Duodenal mucosa (tissue), 2 donors: Measurements from ENCODE around the gene LYRM2.
A peak's percentile ranks its signal among the peaks of the same experiment; 100 is the strongest.
"Not testable (repeated sequence)": the region's sequence is repeated elsewhere in the genome, so short reads cannot be mapped to it uniquely, and the experiment has no call there.

Source experiments
- H3K27ac ChIP-seq: one replicate; pipeline ENCODE4 v1.7.0; 2013; ENCODE audit warnings: low read depth, low read length
- H3K27me3 ChIP-seq, 2 donors: one replicate each; pipeline ENCODE4 v1.7.0; 2013; ENCODE audit warnings: low read length in 2 of 2, control low read depth in 1 of 2; ENCODE audit not compliant: insufficient read depth in 2 of 2, control insufficient read depth in 1 of 2
- H3K36me3 ChIP-seq, 2 donors: one replicate each; pipeline ENCODE4 v1.7.0; 2013; ENCODE audit warnings: low read length in 2 of 2, control low read depth in 1 of 2; ENCODE audit not compliant: insufficient read depth in 2 of 2, control insufficient read depth in 1 of 2
- H3K4me1 ChIP-seq, 2 donors: one replicate each; pipeline ENCODE4 v1.7.0; 2013; ENCODE audit warnings: low read length in 2 of 2, control low read depth in 1 of 2; ENCODE audit not compliant: insufficient read depth in 2 of 2, control insufficient read depth in 1 of 2
- H3K4me3 ChIP-seq, 2 donors: one replicate each; pipeline ENCODE4 v1.7.0; 2013; ENCODE audit warnings: low read length in 2 of 2, low read depth in 1 of 2
- H3K9ac ChIP-seq, 2 donors: one replicate each; pipeline ENCODE4 v1.7.0; 2013; ENCODE audit warnings: low read length in 2 of 2, low read depth in 1 of 2
- H3K9me3 ChIP-seq, 2 donors: one replicate each; pipeline ENCODE4 v1.7.0; 2013; ENCODE audit warnings: low read length in 2 of 2, control low read depth in 1 of 2; ENCODE audit not compliant: control insufficient read depth in 1 of 2

LYRM2 gene

DNA sequence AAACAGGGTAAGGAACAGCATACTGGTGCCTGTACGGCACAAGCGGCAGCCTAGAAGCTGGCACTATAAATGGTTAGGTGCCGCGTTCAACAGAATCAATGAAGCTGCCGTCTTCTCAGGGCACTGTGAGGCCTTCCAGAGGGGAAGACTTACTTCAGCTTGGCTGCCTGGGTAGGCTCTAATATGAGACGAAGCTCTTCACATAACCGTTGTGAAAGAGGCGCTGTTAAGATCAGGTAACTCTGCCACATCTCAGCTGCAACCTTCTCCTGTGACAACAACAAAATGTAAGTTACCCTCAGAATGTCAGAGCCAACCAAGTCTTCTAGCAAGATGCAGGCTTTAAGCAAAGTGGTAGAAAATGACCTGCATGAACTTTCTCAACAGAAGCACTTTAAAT is 12.0 kb upstream of the LYRM2 start:
- Histone ChIP-seq H3K36me3 (peaks cover 28 to 76% of the 10 kb centered on the region in 2 donors), H3K27me3 (no peaks in the 10 kb centered on the region), H3K27ac (no peak overlapping the region), H3K4me3 (no peak overlapping the region), H3K4me1 (no peaks in the 10 kb centered on the region), H3K9ac (no peak overlapping the region), H3K9me3 (no peaks in the 10 kb centered on the region)

DNA sequence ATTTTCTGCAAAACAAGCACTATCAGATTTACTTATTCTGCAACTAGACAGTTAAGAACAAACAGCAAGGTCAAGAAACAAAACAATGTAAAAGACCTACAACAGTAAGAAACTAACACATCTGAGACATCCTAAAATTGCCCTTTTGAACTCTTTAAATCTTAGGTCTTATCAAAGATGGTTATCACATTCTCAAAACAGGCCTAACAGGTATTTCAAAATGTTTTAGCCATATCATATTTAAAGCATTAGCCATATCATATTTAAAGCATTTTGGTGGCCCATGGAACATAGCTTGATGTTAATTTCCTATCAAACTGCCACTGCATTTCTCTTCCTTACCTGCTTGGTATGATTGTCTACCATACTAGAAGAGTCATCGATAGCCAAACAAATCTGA is 11.1 kb upstream of the LYRM2 start:
- no peaks in the 10 kb centered on the region for H3K27me3 ChIP-seq
- peaks cover 25 to 74% of the 10 kb centered on the region in 2 donors for H3K36me3 ChIP-seq
- no peaks in the 10 kb centered on the region for H3K4me1 ChIP-seq
- no peaks in the 10 kb centered on the region for H3K9me3 ChIP-seq
- no peak overlapping the region for H3K27ac ChIP-seq
- H3K9ac ChIP-seq = no peak overlapping the region
- no peak overlapping the region for H3K4me3 ChIP-seq

DNA sequence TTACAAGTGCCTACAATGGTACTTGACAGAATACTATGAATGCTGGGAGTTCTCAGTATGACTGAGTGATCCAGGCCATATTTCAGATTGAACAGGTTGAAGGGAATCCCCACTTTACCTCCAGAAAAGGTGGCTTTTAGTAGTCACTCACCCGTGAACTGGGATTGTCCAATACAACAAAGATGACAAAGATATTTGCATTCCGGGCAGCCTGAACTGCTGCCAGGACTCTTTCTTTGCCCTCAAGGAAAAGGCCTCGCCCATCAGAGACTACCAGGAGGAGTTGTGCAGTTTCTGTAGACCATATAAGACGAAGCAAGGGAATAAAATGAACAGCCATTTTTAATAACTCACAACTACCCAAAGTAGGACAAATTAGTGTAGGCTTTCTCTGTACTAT is 6.3 kb upstream of the LYRM2 start:
- no peaks in the 10 kb centered on the region for H3K27me3 ChIP-seq
- no peak overlapping the region for H3K27ac ChIP-seq
- H3K4me1 ChIP-seq = no peaks in the 10 kb centered on the region
- H3K4me3 ChIP-seq = no peak overlapping the region
- peaks cover 25 to 61% of the 10 kb centered on the region in 2 donors for H3K36me3 ChIP-seq
- no peaks in the 10 kb centered on the region for H3K9me3 ChIP-seq
- no peak overlapping the region for H3K9ac ChIP-seq

DNA sequence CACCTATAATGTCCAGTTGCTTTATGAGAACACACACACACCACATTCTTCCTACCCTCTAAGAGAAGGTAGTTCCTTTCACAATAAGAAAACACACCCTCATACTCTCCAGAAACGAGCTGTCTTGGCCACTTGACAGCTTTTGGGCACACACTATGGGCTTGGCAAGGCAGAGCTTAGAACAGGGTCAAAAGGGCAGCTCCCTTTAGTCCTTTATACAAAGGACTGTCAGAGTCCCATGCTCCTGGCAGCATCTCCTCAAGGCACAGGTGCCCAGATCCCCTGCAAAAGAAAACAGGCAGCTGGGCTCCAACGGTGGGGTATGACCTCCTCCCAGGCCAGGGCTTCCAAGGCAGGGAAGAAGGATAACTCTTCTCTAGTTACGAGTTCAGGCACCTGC is 4.9 kb upstream of the LYRM2 start:
- peaks cover 16 to 49% of the 10 kb centered on the region in 2 donors for H3K36me3 ChIP-seq
- no peak overlapping the region for H3K4me3 ChIP-seq
- peaks cover 8 to 9% of the 10 kb centered on the region in 2 donors for H3K4me1 ChIP-seq
- no peaks in the 10 kb centered on the region for H3K27me3 ChIP-seq
- H3K27ac ChIP-seq = no peak overlapping the region
- no peak overlapping the region for H3K9ac ChIP-seq
- H3K9me3 ChIP-seq = no peaks in the 10 kb centered on the region

DNA sequence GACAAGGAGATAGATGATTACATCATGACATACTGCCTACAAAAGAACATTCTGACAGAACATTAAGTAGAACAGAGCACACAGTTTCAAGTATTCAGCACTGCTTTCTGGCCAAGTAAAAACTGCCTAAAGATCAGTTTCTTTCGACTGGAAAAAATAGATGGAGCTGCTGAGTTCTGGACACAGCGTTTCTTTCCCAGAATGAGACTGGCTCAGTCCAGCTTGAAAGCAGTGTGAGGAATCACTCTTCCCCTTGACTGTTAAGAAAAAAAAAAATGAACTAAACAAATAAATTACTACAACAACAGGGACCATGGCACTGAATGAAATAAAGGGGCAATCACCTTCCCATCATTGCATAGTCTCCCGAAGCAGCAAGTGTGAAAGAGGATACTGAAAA is 4.4 kb upstream of the LYRM2 start:
- peaks cover 9 to 11% of the 10 kb centered on the region in 2 donors for H3K4me1 ChIP-seq
- H3K9me3 ChIP-seq = no peaks in the 10 kb centered on the region
- H3K4me3 ChIP-seq = no peak overlapping the region
- H3K36me3 ChIP-seq = peaks cover 16 to 46% of the 10 kb centered on the region in 2 donors
- H3K27ac ChIP-seq = no peak overlapping the region
- no peak overlapping the region for H3K9ac ChIP-seq
- H3K27me3 ChIP-seq = no peaks in the 10 kb centered on the region

DNA sequence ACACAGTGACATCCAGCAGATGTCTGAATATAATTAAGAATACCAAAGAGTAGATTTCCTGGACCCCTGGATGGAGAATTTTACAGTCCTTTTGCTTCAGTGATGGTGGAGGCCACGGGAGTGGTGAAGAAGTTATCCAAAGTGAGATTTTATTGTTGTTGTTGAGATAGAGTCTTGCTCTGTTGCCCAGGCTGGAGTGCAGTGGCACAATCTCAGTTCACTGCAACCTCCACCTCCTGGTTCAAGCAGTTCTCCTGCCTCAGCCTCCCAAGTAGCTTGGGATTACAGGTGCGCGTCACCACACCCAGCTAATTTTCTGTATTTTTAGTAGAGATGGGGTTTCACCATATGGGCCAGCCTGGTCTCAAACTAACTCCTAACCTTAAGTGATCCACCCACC is 3.0 kb upstream of the LYRM2 start:
- Histone ChIP-seq H3K4me1 (peaks cover 13 to 16% of the 10 kb centered on the region in 2 donors), H3K36me3 (peaks cover 16 to 37% of the 10 kb centered on the region in 2 donors)
- H3K4me3 ChIP-seq, H3K9ac ChIP-seq, H3K27me3 ChIP-seq, H3K9me3 ChIP-seq, H3K27ac ChIP-seq: not testable (repeated sequence)

DNA sequence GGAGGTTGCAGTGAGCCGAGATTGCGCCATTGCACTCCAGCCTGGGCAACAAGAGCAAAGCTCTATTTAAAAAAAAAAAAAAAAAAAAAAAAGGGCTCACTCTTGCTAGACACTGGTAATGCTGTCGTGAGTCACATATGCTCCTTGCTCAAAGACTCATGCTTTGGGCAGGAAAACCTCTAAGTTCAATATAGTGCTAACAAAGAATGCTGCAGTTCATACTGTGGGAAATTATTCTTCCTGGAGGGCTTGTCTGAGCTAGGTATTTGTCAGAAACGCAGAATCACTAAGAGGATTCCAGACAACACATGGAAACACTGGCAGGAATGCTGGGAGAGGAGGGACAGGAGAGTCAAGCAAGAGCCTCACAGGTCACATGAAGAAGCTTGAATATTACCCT is 2.3 kb upstream of the LYRM2 start:
- no peak overlapping the region for H3K4me3 ChIP-seq
- H3K36me3 ChIP-seq = peaks cover 16 to 37% of the 10 kb centered on the region in 2 donors
- H3K9ac ChIP-seq = no peak overlapping the region
- H3K4me1 ChIP-seq = peaks cover 13 to 16% of the 10 kb centered on the region in 2 donors
- no peaks in the 10 kb centered on the region for H3K27me3 ChIP-seq
- H3K9me3 ChIP-seq = no peaks in the 10 kb centered on the region
- no peak overlapping the region for H3K27ac ChIP-seq

DNA sequence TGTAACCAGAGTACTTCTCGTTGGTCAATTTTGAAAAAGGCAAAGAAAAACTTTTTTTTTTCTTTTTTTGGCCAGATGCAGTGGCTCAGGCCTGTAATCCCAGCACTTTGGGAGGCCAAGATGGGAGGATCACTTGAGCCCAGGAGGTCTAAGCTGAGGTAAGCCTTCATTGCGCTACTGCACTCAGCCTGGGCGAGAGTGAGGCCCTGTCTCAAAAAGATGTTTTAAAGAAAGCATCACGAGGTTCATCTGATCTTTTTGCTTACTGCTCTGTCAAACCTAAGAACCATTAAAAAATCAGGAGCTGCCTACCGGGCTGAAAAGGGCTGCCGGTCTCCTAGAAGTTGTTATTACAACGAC is 607 bp downstream of the LYRM2 start:
- H3K27me3 ChIP-seq = no peaks in the 10 kb centered on the region
- peaks cover 0 to 16% of the 10 kb centered on the region in 2 donors for H3K36me3 ChIP-seq
- H3K4me3 ChIP-seq = peak overlapping the region; percentile 90 to 96
- peaks cover 13 to 16% of the 10 kb centered on the region in 2 donors for H3K4me1 ChIP-seq
- H3K9me3 ChIP-seq = no peaks in the 10 kb centered on the region
- H3K27ac ChIP-seq = peak overlapping the region; percentile 92
- H3K9ac ChIP-seq = peak overlapping the region; percentile 79 to 82

DNA sequence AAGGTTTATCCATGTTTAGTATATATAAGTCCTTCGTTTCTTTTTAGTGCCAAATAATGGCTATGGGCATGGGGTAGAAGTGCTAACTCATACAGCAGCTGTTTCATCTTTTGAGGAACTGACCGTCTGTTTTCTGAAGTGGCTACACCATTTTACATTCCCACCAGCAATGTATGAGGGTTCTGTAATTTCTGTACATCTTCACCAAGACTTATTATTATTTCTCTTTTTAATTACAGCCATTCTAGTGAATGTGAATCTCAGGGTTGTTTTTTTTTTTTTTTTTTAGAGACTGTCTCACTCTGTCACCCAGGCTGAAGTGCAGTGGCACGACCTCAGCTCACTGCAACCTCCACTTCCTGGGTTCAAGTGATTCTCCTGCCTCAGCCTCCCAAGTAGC is 2.1 kb downstream of the LYRM2 start:
- not testable (repeated sequence) for H3K27ac ChIP-seq, H3K4me3 ChIP-seq, H3K9ac ChIP-seq, H3K9me3 ChIP-seq, H3K27me3 ChIP-seq
- H3K4me1 ChIP-seq = peaks cover 13 to 16% of the 10 kb centered on the region in 2 donors
- H3K36me3 ChIP-seq = peaks cover 0 to 13% of the 10 kb centered on the region in 2 donors

DNA sequence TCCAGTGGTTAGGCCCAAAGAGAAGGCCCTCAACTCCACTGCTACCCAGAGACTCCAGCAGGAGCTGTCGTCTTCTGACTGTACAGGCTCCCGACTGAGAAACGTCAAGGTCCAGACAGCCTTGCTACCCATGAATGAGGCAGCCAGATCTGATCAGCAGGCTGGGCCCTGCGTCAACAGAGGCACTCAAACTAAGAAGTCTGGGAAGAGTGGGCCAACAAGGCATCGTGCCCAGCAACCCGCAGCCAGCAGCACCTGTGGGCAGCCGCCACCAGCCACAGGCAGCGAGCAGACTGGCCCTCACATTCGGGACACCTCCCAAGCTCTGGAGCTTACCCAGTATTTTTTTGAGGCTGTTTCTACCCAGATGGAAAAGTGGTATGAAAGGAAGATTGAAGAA is 8.1 kb downstream of the LYRM2 start:
- Histone ChIP-seq H3K9me3 (no peaks in the 10 kb centered on the region), H3K4me3 (no peak overlapping the region), H3K9ac (no peak overlapping the region), H3K27ac (no peak overlapping the region), H3K27me3 (no peaks in the 10 kb centered on the region), H3K4me1 (no peaks in the 10 kb centered on the region), H3K36me3 (no peaks in the 10 kb centered on the region)

DNA sequence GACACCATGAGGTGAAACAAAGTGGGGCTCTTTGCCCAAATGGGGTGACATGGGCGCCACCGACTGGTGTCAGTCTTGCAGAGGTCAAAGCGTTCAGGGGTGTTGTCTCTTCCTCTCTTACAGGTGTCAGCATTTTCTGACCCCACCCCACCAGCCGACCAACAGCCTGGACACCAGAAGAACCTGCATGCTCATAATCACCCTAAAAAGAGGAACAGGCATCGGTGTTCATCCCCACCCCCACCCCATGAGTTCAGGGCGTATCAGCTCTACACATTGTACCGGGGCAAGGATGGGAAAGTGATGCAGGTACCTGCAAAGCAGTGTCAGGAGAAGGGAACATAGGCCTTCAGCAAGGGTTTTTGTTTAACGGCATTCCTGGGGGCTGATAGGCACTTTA is 14.8 kb downstream of the LYRM2 start:
- H3K36me3 ChIP-seq = peaks cover 0 to 2% of the 10 kb centered on the region in 2 donors
- H3K9ac ChIP-seq = no peak overlapping the region
- H3K27ac ChIP-seq = no peak overlapping the region
- H3K9me3 ChIP-seq = no peaks in the 10 kb centered on the region
- H3K4me3 ChIP-seq = no peak overlapping the region
- no peaks in the 10 kb centered on the region for H3K27me3 ChIP-seq
- no peaks in the 10 kb centered on the region for H3K4me1 ChIP-seq
